DND-41 (cell line): Measurements from ENCODE around the gene CFL1.

Experiments used
- ATAC-seq: fragments of 200-7000 bp; cut with Tn5 transposase; 3 replicates; pipeline ENCODE4 v1.9.1; 2021; ENCODE audit warnings: low read depth; ENCODE audit not compliant: insufficient read depth
- DNase-seq: peaks from one replicate; pipeline ENCODE4 v3.0.0-alpha.2; 2020
- H2AFZ ChIP-seq: 2 replicates; pipeline ENCODE4 v1.6.0; 2012; ENCODE audit warnings: low read depth, low read length
- H3K27ac ChIP-seq: 2 replicates; pipeline ENCODE4 v1.5.1; 2012; ENCODE audit warnings: low read length, inconsistent platforms
- H3K27me3 ChIP-seq: fragments of 200-600 bp; sonication (generic); 2 replicates; pipeline ENCODE4 v1.6.0; 2012; ENCODE audit warnings: low read length, mild to moderate bottlenecking, inconsistent platforms; ENCODE audit not compliant: insufficient read depth, poor library complexity
- H3K36me3 ChIP-seq: 2 replicates; pipeline ENCODE4 v1.5.1; 2012; ENCODE audit warnings: low read length, inconsistent platforms; ENCODE audit not compliant: insufficient read depth
- H3K4me1 ChIP-seq: 2 replicates; pipeline ENCODE4 v1.5.1; 2012; ENCODE audit warnings: mild to moderate bottlenecking, low read length; ENCODE audit not compliant: insufficient read depth
- H3K4me2 ChIP-seq: 2 replicates; pipeline ENCODE4 v1.6.0; 2012; ENCODE audit warnings: mild to moderate bottlenecking, moderate library complexity, low read length, inconsistent platforms; ENCODE audit not compliant: insufficient read depth
- H3K4me3 ChIP-seq, 2 experiments: fragments of 200-600 bp in 1 of 2; shearing (Covaris generic) in 1 of 2; 2 replicates each; pipeline ENCODE4 v1.5.1; 2012 to 2016; ENCODE audit warnings: inconsistent platforms in 2 of 2, low read length in 2 of 2, mild to moderate bottlenecking in 2 of 2, low read depth in 1 of 2, moderate library complexity in 1 of 2
- H3K79me2 ChIP-seq: 2 replicates; pipeline ENCODE4 v1.6.0; 2012; ENCODE audit warnings: low read length, inconsistent platforms; ENCODE audit not compliant: insufficient read depth
- H3K9ac ChIP-seq: 2 replicates; pipeline ENCODE4 v1.6.0; 2012; ENCODE audit warnings: low read depth, mild to moderate bottlenecking, inconsistent platforms, low read length, moderate library complexity
- H3K9me3 ChIP-seq: 2 replicates; pipeline ENCODE4 v1.5.1; 2012; ENCODE audit warnings: low read length, moderate library complexity, mild to moderate bottlenecking, inconsistent platforms; ENCODE audit not compliant: insufficient read depth, severe bottlenecking
- H4K20me1 ChIP-seq: 2 replicates; pipeline ENCODE4 v1.6.0; 2012; ENCODE audit warnings: low read length; ENCODE audit not compliant: insufficient read depth
- CTCF ChIP-seq: IDR thresholded peaks from 2 replicates; pipeline ENCODE4 v1.5.1; 2012; ENCODE audit warnings: borderline replicate concordance, low read length, moderate library complexity, mild to moderate bottlenecking; ENCODE audit not compliant: poor library complexity, severe bottlenecking; ENCODE audit errors: extremely low read depth
- EZH2 ChIP-seq: IDR thresholded peaks from 3 replicates; pipeline ENCODE4 v1.6.1; 2012; ENCODE audit warnings: borderline replicate concordance, low read depth, mild to moderate bottlenecking, moderate library complexity, low read length, inconsistent platforms; ENCODE audit not compliant: severe bottlenecking

Gene CFL1

GRCh38 chr11:65814986-65815565 lies 42.9 kb downstream of the CFL1 start:
- Histone ChIP-seq H2AFZ (no peak overlapping the region), H3K36me3 (no peaks in the 10 kb centered on the region), H3K9me3 (no peaks in the 10 kb centered on the region), H4K20me1 (0 out of 2 replicates have a peak, but pooled peaks cover 3% of the 10 kb centered on the region), H3K27me3 (no peaks in the 10 kb centered on the region), H3K27ac (no peak overlapping the region), H3K4me2 (no peak overlapping the region), H3K9ac (no peak overlapping the region), H3K4me1 (peaks cover 19% of the 10 kb centered on the region), H3K79me2 (peaks cover 10% of the 10 kb centered on the region; the same call in 1 of the 2 replicates), H3K4me3 (no peak overlapping the region)
- no peak for ATAC-seq
- TF ChIP-seq CTCF = no peak
- no peak for TF ChIP-seq EZH2
- no peak for DNase-seq

- Histone ChIP-seq H3K9ac (no peak overlapping the region), H3K4me3 (no peak overlapping the region), H3K4me2 (no peak overlapping the region), H3K27ac (no peak overlapping the region), H3K27me3 (no peaks in the 10 kb centered on the region), H3K4me1 (peaks cover 19% of the 10 kb centered on the region), H4K20me1 (0 out of 2 replicates have a peak, but pooled peaks cover 3% of the 10 kb centered on the region), H3K9me3 (no peaks in the 10 kb centered on the region), H2AFZ (no peak overlapping the region), H3K36me3 (no peaks in the 10 kb centered on the region), H3K79me2 (peaks cover 10% of the 10 kb centered on the region; the same call in 1 of the 2 replicates)
- no peak for DNase-seq
- TF ChIP-seq EZH2 (no peak), CTCF (no peak)
- ATAC-seq = no peak
Measured at GRCh38 chr11:65814131-65814985, 43.6 kb downstream of the CFL1 start.

- ATAC-seq = no peak
- no peak overlapping the region for H3K4me3 ChIP-seq
- H3K9ac ChIP-seq = no peak overlapping the region
Measured at GRCh38 chr11:65811764-65812475, 46.1 kb downstream of the CFL1 start.

More at GRCh38 chr11:65811764-65812475, 46.1 kb downstream of the CFL1 start:
- no peaks in the 10 kb centered on the region for H3K36me3 ChIP-seq
- 0 out of 2 replicates have a peak, but pooled peaks cover 3% of the 10 kb centered on the region for H4K20me1 ChIP-seq
- H3K9me3 ChIP-seq = no peaks in the 10 kb centered on the region
- H3K27ac ChIP-seq = no peak overlapping the region
- H3K4me2 ChIP-seq = no peak overlapping the region
- H3K4me1 ChIP-seq = peaks cover 7% of the 10 kb centered on the region
- 0 out of 2 replicates have a peak, but pooled peaks cover 2% of the 10 kb centered on the region for H3K79me2 ChIP-seq
- no peaks in the 10 kb centered on the region for H3K27me3 ChIP-seq
- DNase-seq = no peak
- H2AFZ ChIP-seq = no peak overlapping the region
- TF ChIP-seq EZH2 (no peak), CTCF (no peak)
